KOPT-K1 (cell line): ENCODE data around the gene CNTNAP1.

ENCODE experiments used
- H3K27ac ChIP-seq: fragments of 200-600 bp; sonication (generic); 2 replicates; pipeline ENCODE4 v1.5.1; 2016; ENCODE audit warnings: antibody characterized with exemption, mild to moderate bottlenecking, low read depth, low read length; ENCODE audit not compliant: poor library complexity, severe bottlenecking
- H3K36me3 ChIP-seq: fragments of 200-600 bp; sonication (generic); 2 replicates; pipeline ENCODE4 v1.5.1; 2017; ENCODE audit warnings: antibody characterized with exemption, mild to moderate bottlenecking, low read length, moderate library complexity; ENCODE audit not compliant: insufficient read depth
- H3K9me3 ChIP-seq: fragments of 200-600 bp; sonication (generic); 2 replicates; pipeline ENCODE4 v1.5.1; 2017; ENCODE audit warnings: antibody characterized with exemption, low read length, mild to moderate bottlenecking; ENCODE audit not compliant: insufficient read depth, poor library complexity, severe bottlenecking

Gene CNTNAP1

DNA sequence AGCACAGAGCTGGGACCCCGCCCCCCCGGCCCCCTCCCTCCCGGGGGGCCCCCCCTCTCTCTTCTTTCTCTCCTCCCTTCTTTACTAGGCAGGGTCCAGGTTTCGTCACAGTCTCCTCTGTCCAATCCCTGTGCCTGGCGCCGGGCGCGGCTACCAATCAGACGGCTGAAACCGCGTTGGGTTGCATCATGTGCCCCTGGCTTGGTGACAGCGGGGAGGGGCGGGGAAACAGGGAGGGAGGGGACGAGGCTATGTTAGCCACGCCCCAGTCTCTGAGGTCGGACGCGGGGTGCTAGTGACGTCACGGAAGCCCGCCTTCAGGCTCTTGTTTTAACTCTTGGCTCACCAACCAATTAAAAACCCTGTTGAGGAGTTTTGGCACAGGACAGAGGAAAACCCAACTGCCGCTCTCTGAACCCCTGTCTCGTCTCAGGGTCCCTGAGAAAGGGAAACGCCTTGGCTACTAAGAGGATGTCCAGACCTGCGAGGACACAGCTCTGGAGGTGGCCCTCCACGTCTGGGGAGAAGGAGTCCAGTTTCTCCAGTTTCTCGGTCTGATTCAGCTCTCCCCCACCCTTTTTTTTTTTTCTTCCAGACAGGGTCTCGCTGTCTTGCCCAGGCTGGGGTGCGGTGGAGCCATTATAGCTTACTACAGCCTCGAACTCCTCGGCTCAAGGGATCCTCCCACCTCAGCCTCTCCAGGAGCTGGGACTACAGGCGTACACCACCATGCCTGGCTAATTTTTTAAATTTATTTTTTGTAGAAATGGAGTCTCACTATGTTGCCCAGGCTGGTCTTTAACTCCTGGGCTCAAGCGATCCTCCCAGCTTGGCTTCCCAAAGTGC is 5.1 kb upstream of the CNTNAP1 start:
- no peak overlapping the region for H3K27ac ChIP-seq
- no peaks in the 10 kb centered on the region for H3K36me3 ChIP-seq
- no peaks in the 10 kb centered on the region for H3K9me3 ChIP-seq

DNA sequence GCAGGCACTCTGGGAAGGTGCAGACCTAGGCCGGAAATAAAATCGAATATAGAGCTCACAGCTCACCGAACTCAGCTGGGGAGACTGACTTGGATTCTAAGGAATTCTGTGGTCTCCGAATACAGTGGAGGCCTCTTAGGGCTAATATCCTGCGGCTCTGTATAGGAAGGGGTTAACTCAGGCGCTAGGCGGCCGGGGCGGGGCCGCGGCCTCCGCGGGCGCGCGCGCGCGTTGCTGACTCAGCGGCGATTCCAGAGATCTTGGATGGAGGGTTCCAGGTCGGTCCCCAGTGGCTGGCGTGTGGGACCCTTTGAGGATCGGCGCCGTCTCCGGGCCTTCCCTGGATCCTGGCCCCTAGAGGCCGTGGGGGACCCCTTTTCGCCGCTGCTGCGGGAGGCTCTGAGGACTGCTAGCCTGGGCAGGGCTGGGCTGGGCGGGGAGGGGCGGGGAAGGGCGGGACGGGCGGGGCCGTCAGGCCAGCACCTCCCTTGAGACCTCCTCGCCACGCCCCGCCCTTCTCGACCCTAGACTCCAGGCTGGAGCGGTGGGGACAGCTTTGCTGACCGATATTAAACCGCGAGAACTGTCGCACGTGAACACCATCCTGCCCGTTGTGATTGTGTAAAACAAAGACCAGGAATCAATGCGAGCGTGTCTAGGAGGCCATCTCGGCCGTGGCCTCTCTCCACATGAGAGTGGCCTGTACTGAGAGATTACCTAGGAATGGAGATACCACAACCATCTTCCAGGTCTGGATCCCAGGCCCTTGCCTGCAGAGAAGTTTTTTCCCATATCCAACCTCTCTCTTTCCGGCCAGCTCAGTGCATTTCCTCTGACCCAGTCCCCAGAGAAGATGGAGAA is 4.2 kb upstream of the CNTNAP1 start:
- Histone ChIP-seq H3K36me3 (no peaks in the 10 kb centered on the region), H3K27ac (peak overlapping the region; percentile 57), H3K9me3 (no peaks in the 10 kb centered on the region)

DNA sequence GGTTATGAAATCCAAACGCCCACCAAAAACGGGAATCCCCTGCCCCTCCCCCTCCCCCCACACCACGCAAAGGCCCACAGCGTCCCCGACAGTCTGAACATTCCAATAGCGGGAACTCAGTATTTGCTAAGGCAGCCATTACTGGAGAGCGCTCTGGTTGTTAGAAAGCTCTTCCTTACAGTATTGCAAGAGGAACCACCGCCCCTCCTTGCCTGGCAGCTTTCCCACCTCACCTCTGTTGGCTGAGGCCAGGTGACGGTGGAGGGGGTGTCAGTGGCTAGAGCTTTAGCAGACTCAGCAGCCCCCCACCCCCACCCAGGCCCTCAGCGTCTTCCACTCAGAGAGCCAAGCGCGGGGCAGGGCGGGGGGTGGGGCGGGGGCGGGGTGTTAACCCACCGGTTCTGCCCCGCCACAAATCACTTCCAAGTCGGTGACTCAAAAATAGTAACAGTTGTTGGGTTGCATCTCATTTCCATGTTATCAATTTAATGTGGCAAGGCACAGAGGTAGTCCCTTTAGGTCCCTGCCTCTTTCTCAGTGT is 3.3 kb upstream of the CNTNAP1 start:
- Histone ChIP-seq H3K27ac (peak overlapping the region; percentile 46), H3K9me3 (no peaks in the 10 kb centered on the region), H3K36me3 (no peaks in the 10 kb centered on the region)

DNA sequence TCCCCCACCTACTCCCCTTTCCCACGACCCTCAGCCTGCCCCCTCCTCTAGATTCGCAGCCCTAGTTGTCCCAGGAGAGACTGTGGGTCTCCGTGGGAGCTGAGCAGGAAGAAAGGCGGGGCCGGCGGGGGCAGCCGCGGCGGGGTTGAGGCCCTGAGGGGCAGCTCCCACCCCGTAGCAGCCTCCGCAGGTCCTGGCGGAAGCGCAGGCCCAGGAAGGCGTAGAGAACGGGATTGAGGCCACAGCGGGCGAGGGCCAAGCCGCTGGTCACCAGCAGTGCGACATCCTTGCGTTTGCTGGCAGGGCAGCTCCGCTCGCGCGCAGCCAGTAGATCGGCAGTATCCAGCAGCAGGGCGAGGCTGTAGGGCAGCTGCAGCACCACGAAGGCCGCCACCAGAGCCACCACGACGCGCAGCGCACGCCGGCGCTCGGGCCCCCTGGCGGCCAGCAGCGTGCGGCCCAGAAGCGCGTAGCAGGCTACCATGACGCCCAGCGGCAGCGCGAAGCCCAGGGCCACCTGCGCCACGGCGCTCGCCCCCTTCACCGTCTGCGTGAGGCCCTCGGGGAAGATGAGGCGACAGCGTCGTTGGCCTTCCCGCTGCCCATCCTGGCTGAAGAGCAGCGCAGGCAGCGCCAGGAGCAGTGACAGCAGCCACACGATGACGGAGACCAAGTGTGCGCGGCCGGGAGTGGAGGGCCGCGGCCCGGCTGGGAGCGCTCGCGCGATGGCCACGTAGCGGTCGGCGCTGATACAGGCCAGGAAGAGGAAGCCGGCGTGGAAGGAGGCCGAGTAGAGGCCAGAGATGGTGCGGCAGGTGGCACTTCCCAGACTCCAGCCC is 2.6 kb upstream of the CNTNAP1 start:
- H3K36me3 ChIP-seq = no peaks in the 10 kb centered on the region
- H3K9me3 ChIP-seq = no peaks in the 10 kb centered on the region
- H3K27ac ChIP-seq = peak overlapping the region; percentile 46

- H3K9me3 ChIP-seq = no peaks in the 10 kb centered on the region
- H3K36me3 ChIP-seq = no peaks in the 10 kb centered on the region
- no peak overlapping the region for H3K27ac ChIP-seq
Observed at GRCh38 chr17:42680331-42680808, 2.0 kb upstream of the CNTNAP1 start.

DNA sequence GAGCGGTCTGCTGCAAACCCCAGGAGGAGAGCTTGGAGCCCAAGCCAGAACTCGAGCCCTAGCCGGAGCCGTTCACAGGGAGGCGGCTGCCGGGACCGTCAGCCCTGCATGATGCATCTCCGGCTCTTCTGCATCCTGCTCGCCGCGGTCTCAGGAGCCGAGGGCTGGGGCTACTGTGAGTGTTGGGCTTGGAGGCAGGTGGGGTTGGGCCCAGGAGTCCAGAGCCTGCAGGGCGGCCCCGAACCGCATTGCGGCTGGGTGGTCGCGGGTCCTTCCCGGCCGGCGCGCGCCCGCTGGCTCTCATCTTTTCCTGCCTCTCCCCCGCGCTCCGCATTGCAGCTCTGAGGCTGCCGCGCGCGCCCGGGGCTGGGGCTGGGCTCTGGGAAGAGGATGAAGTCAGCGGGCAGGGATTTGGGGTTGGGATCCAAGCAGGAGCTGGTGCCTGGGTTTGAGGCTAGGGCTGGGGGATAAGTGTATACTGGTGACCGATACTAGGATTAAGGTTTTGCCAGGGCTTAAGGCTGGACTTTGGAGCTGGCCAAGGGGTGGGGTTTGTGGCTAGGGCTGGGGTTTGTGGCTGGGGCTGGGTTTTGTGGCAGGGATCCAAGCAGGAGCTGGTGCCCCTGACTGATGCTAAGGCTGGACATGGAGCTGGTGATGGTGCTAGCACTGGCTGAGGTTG is 532 bp downstream of the CNTNAP1 start:
- H3K36me3 ChIP-seq = no peaks in the 10 kb centered on the region
- no peak overlapping the region for H3K27ac ChIP-seq
- H3K9me3 ChIP-seq = no peaks in the 10 kb centered on the region

- H3K27ac ChIP-seq = no peak overlapping the region
- H3K9me3 ChIP-seq = no peaks in the 10 kb centered on the region
- H3K36me3 ChIP-seq = no peaks in the 10 kb centered on the region
Observed at GRCh38 chr17:42683407-42684034, 1.2 kb downstream of the CNTNAP1 start.

DNA sequence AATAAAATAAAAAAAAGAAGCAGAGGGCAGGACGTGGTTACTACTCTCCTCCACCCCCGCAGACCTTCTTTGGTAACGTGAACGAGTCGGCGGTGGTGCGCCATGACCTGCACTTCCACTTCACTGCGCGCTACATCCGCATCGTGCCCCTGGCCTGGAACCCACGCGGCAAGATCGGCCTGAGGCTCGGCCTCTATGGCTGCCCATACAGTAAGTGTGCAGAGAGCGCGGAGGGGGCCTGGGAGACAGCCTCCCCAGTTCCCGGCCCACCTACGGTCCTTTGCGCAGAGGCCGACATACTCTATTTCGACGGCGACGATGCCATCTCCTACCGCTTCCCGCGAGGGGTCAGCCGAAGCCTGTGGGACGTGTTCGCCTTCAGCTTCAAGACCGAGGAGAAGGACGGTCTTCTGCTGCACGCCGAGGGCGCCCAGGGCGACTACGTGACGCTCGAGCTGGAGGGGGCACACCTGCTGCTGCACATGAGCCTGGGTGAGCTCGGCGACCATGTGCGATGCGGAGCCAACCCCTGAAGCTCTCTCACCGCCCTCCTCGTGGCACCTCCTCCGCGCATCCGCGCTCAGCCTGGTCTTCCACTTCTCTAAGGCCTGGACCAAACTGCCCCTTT is 2.7 kb downstream of the CNTNAP1 start:
- Histone ChIP-seq H3K27ac (no peak overlapping the region), H3K36me3 (no peaks in the 10 kb centered on the region), H3K9me3 (no peaks in the 10 kb centered on the region)

- Histone ChIP-seq H3K36me3 (no peaks in the 10 kb centered on the region), H3K9me3 (no peaks in the 10 kb centered on the region), H3K27ac (no peak overlapping the region)
Observed at GRCh38 chr17:42685831-42686230, 3.5 kb downstream of the CNTNAP1 start.

- Histone ChIP-seq H3K36me3 (no peaks in the 10 kb centered on the region), H3K27ac (no peak overlapping the region)
Observed at GRCh38 chr17:42686520-42687128, 4.3 kb downstream of the CNTNAP1 start.

DNA sequence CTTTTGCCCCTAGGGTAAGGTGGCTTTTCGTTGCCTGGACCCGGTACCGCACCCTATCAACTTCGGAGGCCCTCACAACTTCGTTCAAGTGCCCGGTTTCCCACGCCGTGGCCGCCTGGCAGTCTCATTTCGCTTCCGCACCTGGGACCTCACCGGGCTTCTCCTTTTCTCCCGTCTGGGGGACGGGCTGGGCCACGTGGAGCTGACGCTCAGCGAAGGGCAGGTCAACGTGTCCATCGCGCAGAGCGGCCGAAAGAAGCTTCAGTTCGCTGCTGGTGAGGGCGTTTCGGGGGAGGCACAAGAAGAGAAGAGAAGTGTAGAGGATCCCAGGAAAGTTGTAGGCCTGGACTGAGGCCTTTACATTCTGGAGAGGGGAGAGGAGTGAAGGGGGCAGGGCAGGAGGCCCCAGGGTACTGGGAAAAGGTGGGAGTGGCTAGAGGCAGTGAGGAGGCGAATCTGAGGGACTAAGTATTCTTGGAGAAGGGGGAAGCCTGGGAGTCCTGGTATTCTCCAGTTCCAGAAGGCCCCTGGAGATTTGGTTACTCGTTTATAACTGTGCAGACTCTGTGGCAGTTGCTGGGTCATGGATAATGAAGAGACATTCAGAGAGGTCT is 5.5 kb downstream of the CNTNAP1 start:
- Histone ChIP-seq H3K27ac (no peak overlapping the region), H3K36me3 (no peaks in the 10 kb centered on the region), H3K9me3 (no peaks in the 10 kb centered on the region)

More at GRCh38 chr17:42686520-42687128, 4.3 kb downstream of the CNTNAP1 start:
- no peaks in the 10 kb centered on the region for H3K9me3 ChIP-seq

GRCh38 chr17:42690596-42690995 is 8.3 kb downstream of the CNTNAP1 start:
- no peak overlapping the region for H3K27ac ChIP-seq
- H3K36me3 ChIP-seq = no peaks in the 10 kb centered on the region
- no peaks in the 10 kb centered on the region for H3K9me3 ChIP-seq
